PFSK-1 (cell line): ENCODE measurements around the gene LTF.

ENCODE experiments used
- FOXP2 ChIP-seq: optimal IDR thresholded peaks from 2 replicates; pipeline ENCODE3; 2011; ENCODE audit warnings: borderline replicate concordance, control low read depth, inconsistent platforms; ENCODE audit not compliant: insufficient read depth; ENCODE audit errors: extremely low read length, extremely low read depth
- POLR2AphosphoS5 ChIP-seq: IDR thresholded peaks from 2 replicates; pipeline ENCODE4 v1.6.1; 2012; ENCODE audit warnings: low read depth, mild to moderate bottlenecking, control low read depth, low read length, moderate library complexity
- REST ChIP-seq, 2 experiments: IDR thresholded peaks; 2 replicates each; pipeline versions ENCODE4 v1.6.1 to v1.8.0; 2011 to 2012; ENCODE audit warnings: low read depth in 2 of 2, low read length in 2 of 2, control low read depth in 1 of 2, inconsistent platforms in 1 of 2, mild to moderate bottlenecking in 1 of 2, moderate library complexity in 1 of 2; ENCODE audit not compliant: insufficient read depth in 1 of 2
- SIN3A ChIP-seq: IDR thresholded peaks from 2 replicates; pipeline ENCODE4 v1.6.1; 2012; ENCODE audit warnings: mild to moderate bottlenecking, low read length, moderate library complexity, borderline replicate concordance; ENCODE audit not compliant: insufficient read depth
- TAF1 ChIP-seq: IDR thresholded peaks from 2 replicates; pipeline ENCODE4 v1.6.1; 2012; ENCODE audit warnings: low read length, control low read depth, borderline replicate concordance; ENCODE audit not compliant: insufficient read depth

GRCh38 chr3:46442576-46443530 is 21.9 kb downstream of the LTF start:
- no peak for TF ChIP-seq POLR2AphosphoS5
- TF ChIP-seq REST (IDR thresholded peaks at IDR 0.05; ENCODE audit: insufficient read depth in 1 of 2, low read depth in 2 of 2, low read length in 2 of 2) = no peak
- no peak for TF ChIP-seq TAF1
- TF ChIP-seq FOXP2 = no peak
- no peak for TF ChIP-seq SIN3A
